H1 (cell line): Measurements from ENCODE around the gene SLX4IP.
A peak's percentile ranks its signal among the peaks of the same experiment; 100 is the strongest.

ENCODE experiments used
- ASH2L ChIP-seq: fragments of 200-600, 300-600 bp; sonication (generic); IDR thresholded peaks from one replicate; pipeline ENCODE4 v1.7.1; 2017; ENCODE audit warnings: low read length
- BACH1 ChIP-seq: IDR thresholded peaks from 2 replicates; pipeline ENCODE4 v1.6.1; 2012; ENCODE audit warnings: low read length, improper control_type of control experiment
- CEBPB ChIP-seq: IDR thresholded peaks from 2 replicates; pipeline ENCODE4 v1.6.1; 2012; ENCODE audit warnings: low read depth, low read length
- CREB1 ChIP-seq: IDR thresholded peaks from 2 replicates; pipeline ENCODE4 v1.6.1; 2012; ENCODE audit warnings: inconsistent platforms
- CTCF ChIP-seq, 3 experiments: IDR thresholded peaks; 1 replicate in 2 of 3; 2 replicates in 1 of 3; pipeline versions ENCODE4 v1.5.1 to v1.6.1; 2011; ENCODE audit warnings: low read length in 3 of 3, mild to moderate bottlenecking in 3 of 3, inconsistent platforms in 2 of 3, low read depth in 1 of 3, moderate library complexity in 1 of 3; ENCODE audit not compliant: insufficient read depth in 1 of 3; ENCODE audit errors: control extremely low read depth in 1 of 3
- EZH2 ChIP-seq: fragments of 200-600 bp; sonication (generic); IDR thresholded peaks from 2 replicates; pipeline ENCODE4 v1.7.1; 2012; ENCODE audit warnings: low read depth, mild to moderate bottlenecking, moderate library complexity, low read length, inconsistent platforms; ENCODE audit not compliant: severe bottlenecking
- FOSL1 ChIP-seq: IDR thresholded peaks from 2 replicates; pipeline ENCODE4 v1.6.1; 2011; ENCODE audit warnings: mild to moderate bottlenecking, low read depth, low read length, moderate library complexity; ENCODE audit not compliant: insufficient read depth
- GABPA ChIP-seq: IDR thresholded peaks from 2 replicates; pipeline ENCODE4 v1.6.1; 2011; ENCODE audit warnings: mild to moderate bottlenecking, low read length, moderate library complexity, borderline replicate concordance; ENCODE audit not compliant: insufficient read depth
- MAX ChIP-seq: IDR thresholded peaks from 2 replicates; pipeline ENCODE4 v1.6.1; 2012; ENCODE audit warnings: inconsistent platforms
- POLR2A ChIP-seq, 2 experiments: IDR thresholded peaks; 1 replicate in 1 of 2; 2 replicates in 1 of 2; pipeline ENCODE4 v1.6.1; 2011; ENCODE audit warnings: low read depth in 2 of 2, low read length in 2 of 2, mild to moderate bottlenecking in 2 of 2; ENCODE audit errors: control extremely low read depth in 1 of 2
- SIN3A ChIP-seq, 2 experiments: IDR thresholded peaks in 1 of 2; conservative IDR thresholded peaks in 1 of 2; 2 replicates each; pipeline ENCODE4 v1.6.1; 2011 to 2012; ENCODE audit warnings: low read length in 2 of 2, improper control_type of control experiment in 1 of 2, low read depth in 1 of 2, mild to moderate bottlenecking in 1 of 2
- TBP ChIP-seq: IDR thresholded peaks from 2 replicates; pipeline ENCODE4 v1.6.1; 2011; ENCODE audit warnings: low read depth, low read length, improper control_type of control experiment
- YY1 ChIP-seq: IDR thresholded peaks from 2 replicates; pipeline ENCODE4 v1.6.1; 2011; ENCODE audit warnings: low read depth, mild to moderate bottlenecking, low read length

GRCh38 chr20:10647471-10647870, 212.4 kb downstream of the SLX4IP start:
- no peak for TF ChIP-seq CEBPB
- TF ChIP-seq CTCF (IDR thresholded peaks at IDR 0.05; ENCODE audit: control extremely low read depth in 1 of 3, insufficient read depth in 1 of 3, low read depth in 1 of 3, low read length in 3 of 3): peak; percentile 59 to 72 (median 60)
- TF ChIP-seq EZH2: no peak
- no peak for TF ChIP-seq BACH1
- TF ChIP-seq POLR2A (IDR thresholded peaks at IDR 0.05; ENCODE audit: control extremely low read depth in 1 of 2, low read depth in 2 of 2, low read length in 2 of 2): no peak
- TF ChIP-seq TBP: no peak
- no peak for TF ChIP-seq ASH2L
- TF ChIP-seq SIN3A (conservative IDR thresholded peaks at IDR 0.05 in 1 of 2, IDR thresholded peaks at IDR 0.05 in 1 of 2; ENCODE audit: low read depth in 1 of 2, low read length in 2 of 2): no peak
- TF ChIP-seq YY1: no peak
- no peak for TF ChIP-seq CREB1
- no peak for TF ChIP-seq GABPA
- TF ChIP-seq MAX: 0 out of 2 replicates have a peak, but pooled peaks have one; percentile 29
- TF ChIP-seq FOSL1: no peak
